Effector CD8-positive, alpha-beta T cell (primary cell): Measurements from ENCODE around the gene ARSI.
"Not testable (repeated sequence)": the region's sequence is repeated elsewhere in the genome, so short reads cannot be mapped to it uniquely, and the experiment has no call there.

ENCODE experiments used
- DNase-seq: peaks from one replicate; lab custom pipeline; 2025; lab: John Stamatoyannopoulos, UW

The ARSI gene

DNA sequence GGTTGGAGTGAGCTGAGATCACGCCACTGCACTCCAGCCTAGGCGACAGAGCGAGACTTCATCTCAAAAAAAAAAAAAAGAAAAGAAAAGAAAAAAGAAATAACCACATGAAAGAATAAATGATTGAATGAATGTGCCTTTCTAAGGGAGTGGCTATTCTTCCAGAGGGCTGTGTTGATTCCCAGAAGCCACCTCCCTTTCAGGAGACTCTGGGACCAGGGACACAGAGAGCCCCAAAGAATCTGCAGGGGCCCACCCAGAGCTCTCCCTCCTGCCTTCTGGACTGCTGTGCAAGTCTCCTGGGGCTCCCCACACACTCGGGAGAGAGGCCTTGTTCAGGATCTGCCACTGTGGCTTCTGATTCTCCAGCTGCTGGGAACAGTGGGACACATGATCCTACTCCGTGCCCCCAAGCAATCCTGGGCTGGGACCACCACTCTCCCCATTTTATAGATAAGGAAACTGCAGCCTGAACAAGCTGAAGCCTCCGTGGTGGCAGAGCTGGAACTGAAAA is 36.8 kb downstream of the ARSI start:
- no peak for DNase-seq

DNA sequence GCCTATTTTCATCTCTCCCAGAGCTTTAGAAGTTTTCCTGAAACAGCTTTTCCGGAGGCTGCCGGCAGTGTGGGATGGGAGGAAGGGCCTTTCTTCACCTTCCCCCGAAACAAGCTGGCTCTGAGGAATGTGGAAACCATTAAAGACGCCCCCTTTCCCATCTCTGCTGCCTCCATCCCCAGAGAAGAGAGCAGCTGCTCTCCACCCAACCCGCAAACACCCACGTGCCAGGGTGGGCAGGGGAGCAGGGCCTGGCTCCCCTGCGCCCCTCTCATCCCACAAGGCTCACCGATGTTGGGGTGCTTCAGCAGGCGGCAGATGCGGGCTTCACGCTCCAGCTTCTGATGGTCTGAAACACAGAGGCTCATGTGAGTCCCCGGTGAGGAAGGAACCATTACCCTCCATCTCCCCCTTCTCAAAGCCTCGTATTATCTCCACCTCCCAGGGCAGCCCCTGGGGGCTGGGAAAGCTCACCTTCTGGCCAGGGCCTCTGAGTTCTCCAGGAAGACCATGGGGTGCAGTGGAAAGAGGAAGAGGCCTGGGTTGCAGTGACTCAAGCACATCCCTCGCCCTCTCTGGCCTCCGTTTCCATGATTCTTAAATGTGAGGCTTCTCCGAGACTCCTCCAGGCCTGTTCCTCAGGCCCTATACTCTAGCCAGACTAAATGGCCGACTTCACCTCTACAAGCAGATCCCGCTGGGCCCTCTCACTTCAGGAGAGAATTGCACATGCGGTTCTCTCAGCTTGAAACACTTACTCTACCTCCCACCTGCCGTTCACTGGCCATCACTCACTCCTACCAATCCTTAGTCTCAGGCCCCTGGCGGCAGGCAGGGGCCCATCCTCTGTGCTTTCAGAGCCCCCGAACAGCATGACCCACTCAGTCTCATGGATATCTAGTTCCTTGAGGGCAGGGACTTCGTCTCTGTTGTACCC is 37.8 kb downstream of the ARSI start:
- DNase-seq: no peak

DNA sequence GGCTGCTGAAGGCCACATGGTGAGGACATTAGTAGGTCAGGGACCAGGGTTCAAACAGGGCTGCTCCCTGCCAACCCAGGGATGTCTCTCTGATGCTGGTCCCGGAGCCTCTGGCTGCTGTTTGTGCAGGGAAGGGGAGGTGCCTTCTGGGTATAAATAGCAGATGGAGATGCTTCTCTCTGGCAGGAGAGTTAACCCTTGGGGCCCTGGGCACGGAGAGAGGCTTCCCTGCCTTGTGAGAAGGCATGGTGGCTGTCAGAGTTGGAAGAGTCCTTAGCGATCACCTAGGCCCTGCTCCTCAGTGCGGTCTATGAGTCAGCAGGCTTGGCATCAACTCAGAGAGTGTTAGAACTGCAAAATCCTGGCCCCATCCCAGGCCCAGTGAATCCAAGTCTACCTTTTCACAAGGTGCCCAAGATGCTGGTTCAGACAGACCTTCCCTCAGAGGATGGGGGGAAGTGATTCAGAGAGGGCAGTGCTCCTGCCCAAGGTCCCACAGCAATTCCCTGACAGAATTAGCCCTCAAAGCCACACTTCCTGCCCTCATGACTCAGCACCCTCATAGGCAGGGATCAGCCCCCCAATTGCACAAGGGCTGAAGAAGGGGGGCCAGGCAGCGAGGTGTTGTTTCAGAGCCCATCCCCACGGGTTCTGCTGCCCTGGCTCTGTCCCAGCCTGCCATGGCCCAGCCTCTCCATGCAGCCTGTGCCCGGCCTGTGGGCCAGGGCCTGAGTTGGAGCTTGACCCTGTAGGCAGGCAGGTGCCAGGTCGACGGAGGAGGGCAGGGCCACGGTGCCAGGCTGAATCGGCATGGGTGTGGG is 38.7 kb downstream of the ARSI start:
- DNase-seq: no peak

DNA sequence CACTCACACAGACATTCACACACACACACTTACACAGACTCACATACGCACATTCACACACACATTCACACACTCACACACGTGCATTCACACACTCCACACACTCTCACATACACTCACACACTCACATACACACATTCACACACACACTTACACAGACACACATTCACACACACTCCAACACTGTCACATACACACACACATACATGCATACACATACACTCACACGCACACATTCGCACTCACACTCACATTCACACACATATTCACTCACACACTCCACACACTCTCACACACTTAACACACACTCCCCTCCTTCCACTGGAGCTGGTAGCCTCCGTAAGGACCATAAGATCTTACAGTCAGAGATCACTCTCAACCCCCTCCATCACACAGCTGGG is 39.3 kb downstream of the ARSI start:
- DNase-seq: no peak

DNA sequence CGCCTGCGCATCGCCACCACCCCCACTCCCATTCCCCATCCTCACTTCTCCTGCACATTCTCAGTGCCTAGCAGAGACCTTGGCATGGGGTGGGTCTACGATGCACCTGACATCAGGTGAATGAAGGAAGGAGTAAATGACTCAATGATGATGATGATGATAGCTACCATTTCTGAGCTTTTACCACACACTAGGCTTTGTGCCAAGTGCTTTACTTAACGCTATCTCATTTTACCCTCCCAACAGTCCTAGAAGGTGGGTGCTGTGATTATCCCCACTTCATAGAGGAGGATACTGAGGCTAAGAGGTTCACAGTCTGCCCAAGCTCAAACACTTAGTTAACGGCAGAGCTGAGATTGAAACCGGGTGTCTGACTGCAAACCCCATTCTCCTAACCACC is 40.2 kb downstream of the ARSI start:
- DNase-seq: no peak

DNA sequence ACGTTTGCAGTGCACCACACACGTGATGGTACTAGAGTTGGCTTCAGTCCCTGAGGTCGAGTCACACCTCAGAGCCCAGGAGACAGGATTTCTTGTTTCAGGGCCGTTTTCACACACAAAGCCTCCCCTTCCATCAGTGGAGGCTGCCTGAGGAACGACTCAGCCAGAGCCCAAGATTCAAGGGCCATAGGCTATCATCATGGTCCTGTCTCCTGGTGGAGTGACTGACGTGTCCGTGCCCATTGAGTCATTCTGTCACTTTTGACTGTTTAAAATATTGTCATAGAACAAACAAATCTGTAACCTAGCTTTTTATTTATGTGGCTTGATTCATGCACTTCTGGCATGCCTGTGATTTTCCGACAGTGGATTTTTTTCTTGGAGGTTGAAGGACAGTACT is 41.5 kb downstream of the ARSI start:
- DNase-seq: no peak

DNA sequence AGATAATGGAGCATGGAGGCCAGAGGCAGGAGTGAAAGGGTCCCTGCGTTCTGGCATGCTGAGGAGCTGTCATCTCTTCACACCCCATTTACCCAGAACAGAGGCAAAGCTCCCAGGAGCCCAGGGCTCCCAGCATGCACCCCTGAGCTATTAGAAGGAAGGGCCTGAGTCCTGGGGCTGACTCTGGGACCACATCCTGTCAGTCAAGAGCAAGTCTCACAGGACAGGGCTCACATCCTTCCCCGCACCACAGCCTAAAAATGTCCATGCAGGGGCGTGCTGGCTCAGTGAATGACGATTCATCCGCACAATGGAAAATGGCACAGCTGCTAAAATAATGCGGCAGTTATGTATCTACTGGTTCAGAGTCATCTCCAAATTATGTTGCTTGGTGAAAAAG is 44.6 kb downstream of the ARSI start:
- DNase-seq: no peak

DNA sequence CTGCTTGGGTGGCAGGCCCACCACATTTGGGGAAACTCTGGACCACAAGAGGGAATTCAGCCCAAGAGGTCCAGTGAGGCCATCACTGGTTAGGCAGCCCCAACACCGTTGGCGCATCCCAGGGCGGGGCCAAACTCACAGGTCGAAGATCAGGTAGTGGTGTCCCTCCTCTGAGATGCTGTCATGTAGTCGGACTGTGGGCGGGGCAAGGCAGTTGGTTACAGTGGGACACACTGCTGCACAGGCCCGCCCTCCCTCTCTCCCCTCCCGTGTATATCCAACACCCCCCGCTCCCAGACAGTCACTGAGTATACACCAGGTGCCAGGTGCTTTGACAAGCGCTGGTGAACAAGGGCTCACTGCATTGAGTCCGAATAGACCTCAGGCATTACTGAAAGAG is 45.3 kb downstream of the ARSI start:
- no peak for DNase-seq

DNA sequence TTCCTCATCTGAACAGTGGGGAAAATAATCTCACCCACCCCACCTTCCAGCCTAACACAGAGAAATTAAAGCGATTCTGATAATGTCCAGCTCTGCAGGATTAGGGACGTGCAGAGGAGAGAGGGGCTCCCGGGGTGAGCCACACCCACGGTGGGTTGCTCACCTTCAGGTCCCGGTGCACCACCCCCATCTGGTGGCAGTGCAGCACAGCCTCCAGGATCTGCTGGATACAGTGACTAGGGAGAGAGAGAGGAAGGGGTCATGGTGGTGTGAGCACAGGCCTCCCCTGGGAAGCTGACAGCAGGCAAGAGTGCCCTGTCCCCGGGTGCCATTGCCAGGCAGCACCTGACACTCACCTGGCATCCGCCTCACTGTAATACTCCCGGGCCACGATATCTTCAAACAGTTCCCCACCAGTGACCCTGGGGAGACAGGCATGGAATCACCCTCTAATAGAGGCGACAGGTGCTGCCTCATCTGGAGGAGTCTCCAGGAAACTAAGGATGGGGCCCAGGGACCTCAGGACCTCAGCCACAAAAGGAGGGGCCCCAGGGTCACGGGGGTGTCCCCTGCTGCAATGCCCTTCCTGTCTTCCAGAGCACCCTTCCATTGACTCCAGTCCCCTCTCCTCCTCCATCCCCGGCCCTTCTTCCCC is 46.2 kb downstream of the ARSI start:
- no peak for DNase-seq

DNA sequence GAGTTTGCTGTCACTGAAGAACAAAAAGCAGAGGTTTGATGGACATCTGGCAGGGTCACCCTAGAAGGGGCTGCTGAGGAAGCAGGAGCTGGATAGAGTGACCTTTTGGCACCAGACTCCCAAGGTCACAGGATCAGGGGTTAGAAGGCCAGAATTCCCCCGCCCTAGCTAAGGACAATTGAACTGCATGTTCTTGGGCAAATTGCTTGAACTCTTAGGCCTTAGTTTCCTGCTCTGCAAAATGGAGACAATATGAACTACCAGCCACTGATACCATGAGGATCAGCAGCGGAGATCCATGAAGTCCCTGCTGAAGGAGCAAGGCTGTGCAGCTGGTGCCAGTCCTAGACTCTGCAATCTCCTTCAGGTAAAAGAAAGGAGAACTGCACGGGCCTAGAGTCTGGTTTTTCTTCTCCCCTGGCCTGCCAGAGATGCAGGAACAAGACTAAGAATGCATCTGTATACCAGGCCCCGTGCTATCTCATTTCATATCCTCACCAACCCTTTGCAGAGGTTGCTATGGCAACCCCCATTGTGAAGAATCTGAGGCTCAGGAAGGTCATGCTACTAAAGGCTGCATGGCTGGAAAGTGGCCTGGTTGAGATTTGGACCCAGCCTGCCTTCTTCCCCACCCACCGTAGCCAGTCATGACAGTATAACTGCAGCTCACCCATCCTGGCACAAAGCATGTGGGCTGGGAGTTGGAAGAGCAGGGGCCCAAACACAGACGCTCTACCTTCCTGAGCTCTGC is 46.9 kb downstream of the ARSI start:
- no peak for DNase-seq

DNA sequence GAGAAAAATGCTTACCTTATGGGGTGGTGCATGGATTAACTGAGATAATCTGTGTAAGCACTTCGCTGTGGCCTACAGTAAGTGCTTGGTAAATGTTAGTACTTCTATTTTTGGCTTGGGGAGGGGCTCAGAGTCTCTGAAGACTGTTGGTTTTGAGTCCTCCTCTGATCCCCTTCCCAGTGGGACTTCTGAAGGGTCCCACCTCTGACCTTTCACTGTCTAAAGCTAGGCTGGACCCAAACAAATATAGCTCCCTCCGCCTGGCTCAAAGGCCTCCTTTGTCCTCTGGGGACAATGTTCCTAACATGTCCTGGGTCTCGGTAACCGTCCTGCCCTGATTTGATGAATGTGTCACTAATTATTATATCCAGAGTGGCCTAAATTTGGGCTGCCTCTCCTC is 47.9 kb downstream of the ARSI start:
- no peak for DNase-seq

DNA sequence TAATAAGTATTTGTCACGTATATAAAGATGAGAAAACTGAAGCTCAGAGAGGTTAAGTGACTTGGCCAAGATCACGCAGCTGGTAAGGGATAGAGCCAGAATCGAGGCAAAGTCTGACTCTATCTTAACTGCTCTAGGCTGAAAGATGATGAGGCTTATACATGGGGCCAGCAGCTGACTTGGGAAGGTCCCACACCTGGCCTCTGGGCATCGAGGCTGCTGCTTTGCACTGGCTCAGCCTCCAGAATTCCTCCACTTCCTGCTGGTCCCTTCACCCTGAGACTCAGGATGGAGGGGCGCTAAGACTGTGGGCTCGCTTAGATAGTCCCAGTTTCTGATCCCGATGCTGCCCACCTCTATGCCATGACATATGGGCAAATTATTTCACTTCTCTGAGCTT is 48.3 kb downstream of the ARSI start:
- no peak for DNase-seq

DNA sequence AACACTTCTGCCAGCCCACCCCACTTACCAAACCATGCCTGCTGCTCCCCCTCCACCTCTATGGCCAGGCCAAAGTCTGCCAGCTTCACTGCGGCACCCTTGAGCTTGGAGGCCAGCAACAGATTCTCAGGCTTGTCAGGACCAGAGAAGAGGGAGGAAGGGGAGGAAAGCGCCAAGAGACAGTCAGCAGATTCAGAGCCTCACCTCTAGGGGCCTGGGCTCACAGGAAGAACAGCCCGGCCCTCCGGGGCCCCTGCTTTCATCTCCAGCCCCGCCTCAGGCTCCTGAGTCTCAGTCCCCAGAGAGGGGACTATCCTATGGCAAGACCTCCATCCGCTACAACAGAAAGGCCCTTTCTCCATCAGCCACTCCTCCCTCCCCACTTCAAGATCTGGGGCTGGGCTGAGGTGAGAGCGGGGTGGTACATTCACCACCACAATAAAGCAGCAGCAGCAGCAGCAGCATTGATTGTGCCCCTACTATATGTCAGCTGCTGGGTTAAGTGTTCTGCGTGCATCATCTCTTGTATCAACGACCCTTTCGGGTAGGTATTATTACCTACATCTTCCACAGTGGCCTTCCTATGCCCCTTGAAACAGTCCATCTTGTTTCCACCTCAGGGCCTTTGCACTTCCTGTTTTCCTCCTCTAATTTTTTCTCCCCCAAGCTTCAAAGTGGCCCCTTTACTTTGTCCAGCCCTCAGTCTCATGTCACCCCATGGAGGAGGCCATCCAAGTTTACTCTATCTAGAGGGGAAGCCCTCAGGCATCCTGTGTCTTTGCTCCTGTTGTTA is 49.1 kb downstream of the ARSI start:
- no peak for DNase-seq

DNA sequence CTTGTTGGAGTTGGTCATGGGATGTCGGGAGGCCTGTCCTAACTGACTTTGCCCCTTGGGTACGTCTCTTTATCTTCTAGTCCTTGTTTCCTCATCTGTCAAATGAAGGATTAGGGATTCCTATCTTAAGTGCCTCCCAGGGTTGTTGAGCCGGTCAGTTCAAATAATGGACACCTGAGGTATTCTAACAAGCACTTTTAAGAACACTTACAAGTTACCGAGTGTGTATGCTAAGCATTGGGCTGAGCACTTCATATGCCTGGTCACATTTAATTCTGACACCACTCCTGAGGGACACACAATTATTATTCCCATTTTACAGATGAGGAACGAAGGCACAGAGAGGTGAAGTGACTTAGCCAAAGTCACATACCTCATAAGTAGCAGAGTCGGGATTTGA is 50.2 kb downstream of the ARSI start:
- DNase-seq: no peak

DNA sequence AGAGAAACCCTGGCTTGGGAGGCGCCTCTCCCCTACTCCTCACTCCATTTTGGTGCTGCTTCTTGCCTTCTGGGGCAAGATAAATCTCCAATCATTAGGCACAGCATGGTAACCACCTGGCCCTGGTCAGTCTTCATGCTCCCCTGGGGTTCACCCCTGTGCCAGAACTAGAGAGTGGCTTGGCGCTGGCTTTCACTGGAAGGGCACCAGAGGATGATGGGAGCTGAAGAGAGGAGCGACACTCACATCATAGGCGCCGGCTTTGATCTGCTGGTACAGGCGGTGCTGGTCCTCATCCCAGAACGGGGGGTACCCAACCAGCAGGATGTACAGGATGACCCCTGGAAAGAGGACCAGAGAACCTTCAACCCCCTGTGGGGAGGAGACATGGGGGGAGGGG is 51.2 kb downstream of the ARSI start:
- no peak for DNase-seq

DNA sequence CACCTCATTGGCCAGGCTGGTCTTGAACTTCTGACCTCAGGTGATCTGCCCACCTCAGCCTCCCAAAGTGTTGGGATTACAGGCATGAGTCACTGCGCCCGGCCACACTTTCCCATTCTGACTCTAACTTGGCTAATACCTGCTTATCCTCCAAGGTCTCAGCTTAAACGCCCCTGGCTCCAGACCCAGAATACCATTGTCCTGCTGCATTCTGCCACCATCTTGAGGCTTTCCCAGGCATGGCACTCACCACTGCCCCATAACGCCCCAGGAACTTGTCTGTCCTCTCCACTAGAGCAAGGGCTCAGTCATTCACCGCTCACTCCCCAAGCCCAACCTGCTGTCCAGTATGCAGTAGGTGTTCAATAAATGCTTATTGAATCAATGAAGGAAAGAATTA is 53.0 kb downstream of the ARSI start:
- DNase-seq: no peak

DNA sequence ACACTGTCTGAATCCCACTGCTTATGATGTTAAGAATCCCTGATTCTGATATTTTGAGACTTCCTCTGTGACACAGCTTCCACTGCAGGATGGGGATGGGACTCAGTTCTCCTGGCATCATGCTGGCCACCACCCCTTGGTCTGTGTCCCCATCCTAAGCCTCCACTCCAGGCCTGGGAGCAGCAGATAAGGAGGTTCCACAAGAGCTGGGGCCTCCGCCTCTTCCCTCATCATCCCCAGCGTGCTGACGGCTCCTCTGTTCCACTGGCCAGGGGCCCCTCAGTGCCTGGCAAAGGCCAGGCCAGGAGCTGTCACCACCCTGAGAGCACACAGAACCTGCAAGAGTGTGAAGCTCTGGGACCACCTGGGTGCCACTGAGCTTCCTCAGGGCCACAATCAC is 53.8 kb downstream of the ARSI start:
- DNase-seq: no peak

DNA sequence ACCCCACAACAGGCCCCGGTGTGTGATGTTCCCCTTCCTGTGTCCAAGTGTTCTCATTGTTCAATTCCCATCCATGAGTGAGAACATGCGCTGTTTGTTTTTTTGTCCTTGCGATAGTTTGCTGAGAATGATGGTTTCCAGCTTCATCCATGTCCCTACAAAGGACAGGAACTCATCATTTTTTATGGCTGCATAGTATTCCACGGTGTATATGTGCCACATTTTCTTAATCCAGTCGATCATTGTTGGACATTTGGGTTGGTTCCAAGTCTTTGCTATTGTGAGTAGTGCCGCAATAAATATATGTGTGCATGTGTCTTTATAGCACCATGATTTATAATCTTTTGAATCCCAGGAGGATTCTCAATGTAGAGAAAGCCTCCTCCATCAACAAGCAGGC is 54.2 kb downstream of the ARSI start:
- DNase-seq: not testable (repeated sequence)

DNA sequence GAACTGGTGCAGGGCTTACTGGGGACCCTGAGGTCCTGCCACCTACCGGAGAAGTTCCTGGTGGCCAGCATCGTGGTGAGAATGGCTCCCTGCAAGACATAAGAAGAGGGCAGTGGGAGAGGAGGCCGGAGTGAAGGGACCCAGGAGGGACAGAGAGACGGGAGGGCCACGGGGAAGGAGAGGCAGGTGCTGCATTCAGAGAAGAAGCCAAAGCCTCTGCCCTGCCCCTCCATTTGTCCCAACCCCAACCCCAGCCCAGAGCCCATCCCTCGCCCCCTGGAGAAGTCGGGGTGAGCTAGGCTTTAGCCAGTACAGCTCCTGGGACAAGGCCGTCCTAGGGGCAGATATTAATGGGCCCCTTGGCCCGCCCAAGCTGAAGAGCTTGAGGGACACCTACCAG is 55.0 kb downstream of the ARSI start:
- no peak for DNase-seq

DNA sequence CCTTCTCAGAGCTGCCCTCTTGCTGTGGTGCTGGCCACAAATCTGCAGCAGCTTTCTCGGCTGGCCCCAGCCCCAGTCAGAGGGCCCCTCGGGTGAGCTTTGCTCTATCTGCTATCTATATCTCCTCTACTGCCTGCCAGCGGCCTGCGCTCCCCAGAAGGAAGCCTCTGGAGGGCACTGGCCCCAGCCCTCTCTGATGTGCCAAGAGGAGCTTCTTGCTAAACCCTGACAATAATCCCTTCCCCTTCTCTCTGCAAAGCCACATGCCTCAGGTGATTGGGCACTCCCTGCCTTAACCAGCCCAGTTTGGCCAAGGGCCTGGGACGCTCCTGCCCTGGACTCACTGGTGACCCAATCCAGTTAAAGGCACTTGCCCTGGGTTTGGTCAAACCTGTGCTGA is 55.9 kb downstream of the ARSI start:
- no peak for DNase-seq

DNA sequence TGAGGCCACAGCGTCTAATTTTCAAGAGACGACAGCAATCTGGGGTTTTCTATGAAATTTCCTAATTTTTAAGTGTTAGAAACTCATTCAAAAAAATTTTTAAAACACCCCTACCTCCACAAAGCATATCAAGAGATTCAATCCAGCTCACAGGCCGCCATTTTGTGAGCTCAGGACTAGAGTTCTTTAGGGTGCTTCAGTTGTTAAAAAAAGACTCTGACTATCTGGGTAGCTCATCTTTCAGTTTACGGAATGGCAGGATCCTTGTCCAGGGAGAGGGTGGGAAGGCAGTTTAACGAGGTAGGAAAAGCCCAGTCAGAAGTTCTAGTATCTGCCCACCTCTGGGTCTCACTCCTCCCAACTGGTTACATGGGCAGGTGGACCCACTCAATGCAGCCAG is 56.3 kb downstream of the ARSI start:
- DNase-seq: no peak
